ENCODE results near the gene ARHGAP8. TPM values are rescaled to one million over a fixed set of nuclear protein-coding genes. Genes with fewer than 3 reads are reported as not detected.
"Not testable (repeated sequence)": the region's sequence is repeated elsewhere in the genome, so short reads cannot be mapped to it uniquely, and the experiment has no call there.

ARHGAP8 gene
- total and polyA plus RNA-seq, 2 donors: 1.5 to 4.5 TPM

- DNase-seq (ENCODE audit: low read depth in 6 of 9, low spot score in 9 of 9): no peak
- no peaks in the 10 kb centered on the region for H3K9me3 ChIP-seq (ENCODE audit: control insufficient read depth in 2 of 2, insufficient read depth in 1 of 2, low read length in 1 of 2)
- WGBS: 92% methylated on average over 20 of the region's 20 CpGs
- no peak overlapping the region for H3K27ac ChIP-seq (ENCODE audit: low read depth in 1 of 2, low read length in 1 of 2)
- no peaks in the 10 kb centered on the region for H3K27me3 ChIP-seq (ENCODE audit: control insufficient read depth in 2 of 2, insufficient read depth in 1 of 2, low read length in 1 of 2)
- no peak overlapping the region for H3K4me3 ChIP-seq (ENCODE audit: low read length in 2 of 2)
- H3K4me1 ChIP-seq (ENCODE audit: control insufficient read depth in 2 of 2, insufficient read depth in 2 of 2, low read length in 2 of 2): no peaks in the 10 kb centered on the region
- no peaks in the 10 kb centered on the region for H3K36me3 ChIP-seq (ENCODE audit: control insufficient read depth in 2 of 2, insufficient read depth in 2 of 2, low read length in 1 of 2)
Observed at GRCh38 chr22:44892803-44893730, 140.7 kb downstream of the ARHGAP8 start.

- no peaks in the 10 kb centered on the region for H3K36me3 ChIP-seq (ENCODE audit: control insufficient read depth in 2 of 2, insufficient read depth in 2 of 2, low read length in 1 of 2)
Observed at GRCh38 chr22:44893731-44894080, 141.3 kb downstream of the ARHGAP8 start.

GRCh38 chr22:44894321-44894720, 141.9 kb downstream of the ARHGAP8 start:
- 93% methylated on average over 12 of the region's 12 CpGs for WGBS
- no peaks in the 10 kb centered on the region for H3K4me1 ChIP-seq (ENCODE audit: control insufficient read depth in 2 of 2, insufficient read depth in 2 of 2, low read length in 2 of 2)

More at GRCh38 chr22:44893731-44894080, 141.3 kb downstream of the ARHGAP8 start:
- no peak for DNase-seq (ENCODE audit: low read depth in 6 of 9, low spot score in 9 of 9)
- no peak overlapping the region for H3K27ac ChIP-seq (ENCODE audit: low read depth in 1 of 2, low read length in 1 of 2)
- no peaks in the 10 kb centered on the region for H3K27me3 ChIP-seq (ENCODE audit: control insufficient read depth in 2 of 2, insufficient read depth in 1 of 2, low read length in 1 of 2)
- WGBS: 87% methylated on average over 7 of the region's 7 CpGs
- no peak overlapping the region for H3K4me3 ChIP-seq (ENCODE audit: low read length in 2 of 2)
- H3K9me3 ChIP-seq (ENCODE audit: control insufficient read depth in 2 of 2, insufficient read depth in 1 of 2, low read length in 1 of 2): no peaks in the 10 kb centered on the region
- H3K4me1 ChIP-seq (ENCODE audit: control insufficient read depth in 2 of 2, insufficient read depth in 2 of 2, low read length in 2 of 2): no peaks in the 10 kb centered on the region

GRCh38 chr22:44894782-44895181, 142.4 kb downstream of the ARHGAP8 start:
- Histone ChIP-seq H3K27ac (ENCODE audit: low read depth in 1 of 2, low read length in 1 of 2) (no peak overlapping the region), H3K27me3 (ENCODE audit: control insufficient read depth in 2 of 2, insufficient read depth in 1 of 2, low read length in 1 of 2) (no peaks in the 10 kb centered on the region), H3K36me3 (ENCODE audit: control insufficient read depth in 2 of 2, insufficient read depth in 2 of 2, low read length in 1 of 2) (no peaks in the 10 kb centered on the region), H3K4me3 (ENCODE audit: low read length in 2 of 2) (no peak overlapping the region), H3K4me1 (ENCODE audit: control insufficient read depth in 2 of 2, insufficient read depth in 2 of 2, low read length in 2 of 2) (no peaks in the 10 kb centered on the region), H3K9me3 (ENCODE audit: control insufficient read depth in 2 of 2, insufficient read depth in 1 of 2, low read length in 1 of 2) (no peaks in the 10 kb centered on the region)
- DNase-seq (ENCODE audit: low read depth in 6 of 9, low spot score in 9 of 9): no peak
- 93% methylated on average over 14 of the region's 14 CpGs for WGBS

More at GRCh38 chr22:44894321-44894720, 141.9 kb downstream of the ARHGAP8 start:
- H3K27me3 ChIP-seq (ENCODE audit: control insufficient read depth in 2 of 2, insufficient read depth in 1 of 2, low read length in 1 of 2): no peaks in the 10 kb centered on the region
- no peaks in the 10 kb centered on the region for H3K9me3 ChIP-seq (ENCODE audit: control insufficient read depth in 2 of 2, insufficient read depth in 1 of 2, low read length in 1 of 2)
- no peak overlapping the region for H3K27ac ChIP-seq (ENCODE audit: low read depth in 1 of 2, low read length in 1 of 2)
- no peak overlapping the region for H3K4me3 ChIP-seq (ENCODE audit: low read length in 2 of 2)
- H3K36me3 ChIP-seq (ENCODE audit: control insufficient read depth in 2 of 2, insufficient read depth in 2 of 2, low read length in 1 of 2): no peaks in the 10 kb centered on the region
- DNase-seq (ENCODE audit: low read depth in 6 of 9, low spot score in 9 of 9): no peak

DNA sequence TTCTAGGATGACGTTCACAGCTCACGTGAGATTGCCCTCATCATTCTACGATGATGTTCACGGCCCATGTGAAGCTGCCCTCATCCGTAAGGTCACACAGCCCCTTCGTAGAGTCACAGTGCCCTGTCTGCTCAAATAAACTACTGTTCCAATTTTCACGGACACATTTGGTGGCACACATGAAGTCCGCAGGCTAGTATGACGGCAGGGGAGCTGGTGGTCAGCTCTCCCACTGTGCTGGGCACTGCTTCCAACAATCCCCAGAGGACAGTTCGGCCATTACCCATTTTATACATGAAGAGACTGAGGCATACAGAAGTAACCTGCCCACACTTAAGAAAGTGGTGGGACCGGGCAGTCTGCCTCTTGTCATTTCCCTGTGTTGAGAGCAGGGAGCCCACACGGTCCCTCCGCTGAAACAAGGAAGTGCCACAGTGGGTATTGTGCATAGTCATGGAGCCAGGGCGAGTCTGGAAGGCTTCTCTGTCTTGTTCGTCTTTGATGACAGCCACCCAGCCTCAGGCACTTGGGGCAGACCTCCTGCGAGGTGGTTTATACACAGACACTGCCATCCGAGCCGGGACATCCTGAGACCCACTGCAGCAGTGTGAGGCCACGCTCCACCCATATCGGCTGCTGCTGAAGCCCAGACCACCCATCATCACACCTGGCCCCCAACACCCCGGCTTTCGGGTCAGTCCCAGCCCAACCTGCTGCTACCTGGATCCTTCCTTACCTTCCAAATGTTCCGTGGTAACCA, 143.1 kb downstream of the ARHGAP8 start:
- H3K4me1 ChIP-seq (ENCODE audit: control insufficient read depth in 2 of 2, insufficient read depth in 2 of 2, low read length in 2 of 2): no peaks in the 10 kb centered on the region
- no peak for DNase-seq (ENCODE audit: low read depth in 6 of 9, low spot score in 9 of 9)
- no peaks in the 10 kb centered on the region for H3K9me3 ChIP-seq (ENCODE audit: control insufficient read depth in 2 of 2, insufficient read depth in 1 of 2, low read length in 1 of 2)
- 78% methylated on average over 23 of the region's 23 CpGs for WGBS
- no peaks in the 10 kb centered on the region for H3K27me3 ChIP-seq (ENCODE audit: control insufficient read depth in 2 of 2, insufficient read depth in 1 of 2, low read length in 1 of 2)
- no peaks in the 10 kb centered on the region for H3K36me3 ChIP-seq (ENCODE audit: control insufficient read depth in 2 of 2, insufficient read depth in 2 of 2, low read length in 1 of 2)
- no peak overlapping the region for H3K4me3 ChIP-seq (ENCODE audit: low read length in 2 of 2)
- no peak overlapping the region for H3K27ac ChIP-seq (ENCODE audit: low read depth in 1 of 2, low read length in 1 of 2)

DNA sequence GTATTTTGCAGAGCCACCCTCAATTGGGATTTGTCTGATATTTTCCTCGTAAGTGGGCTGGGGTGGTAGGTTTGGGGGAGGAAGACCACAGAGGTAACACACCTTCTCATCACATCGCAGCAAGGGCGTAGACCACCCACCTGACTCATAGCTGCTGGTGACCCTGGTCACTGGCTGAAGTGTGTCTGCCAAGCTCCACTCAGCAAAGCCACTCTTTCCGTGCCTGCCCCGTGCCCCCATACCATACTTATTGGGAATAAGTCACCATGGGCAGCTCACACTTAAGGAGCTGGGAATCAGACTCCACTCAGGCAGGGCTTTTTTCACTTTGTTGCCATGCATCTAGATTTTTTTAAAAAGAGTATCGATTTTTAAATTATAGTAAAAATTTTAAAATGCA, 145.9 kb downstream of the ARHGAP8 start:
- Histone ChIP-seq H3K27ac (ENCODE audit: low read depth in 1 of 2, low read length in 1 of 2) (no peak overlapping the region), H3K4me3 (ENCODE audit: low read length in 2 of 2) (no peak overlapping the region), H3K27me3 (ENCODE audit: control insufficient read depth in 2 of 2, insufficient read depth in 1 of 2, low read length in 1 of 2) (no peaks in the 10 kb centered on the region), H3K4me1 (ENCODE audit: control insufficient read depth in 2 of 2, insufficient read depth in 2 of 2, low read length in 2 of 2) (no peaks in the 10 kb centered on the region), H3K36me3 (ENCODE audit: control insufficient read depth in 2 of 2, insufficient read depth in 2 of 2, low read length in 1 of 2) (no peaks in the 10 kb centered on the region), H3K9me3 (ENCODE audit: control insufficient read depth in 2 of 2, insufficient read depth in 1 of 2, low read length in 1 of 2) (peaks cover 0 to 10% of the 10 kb centered on the region in 2 donors)
- no peak for DNase-seq (ENCODE audit: low read depth in 6 of 9, low spot score in 9 of 9)
- 98% methylated on average over 6 of the region's 6 CpGs for WGBS

DNA sequence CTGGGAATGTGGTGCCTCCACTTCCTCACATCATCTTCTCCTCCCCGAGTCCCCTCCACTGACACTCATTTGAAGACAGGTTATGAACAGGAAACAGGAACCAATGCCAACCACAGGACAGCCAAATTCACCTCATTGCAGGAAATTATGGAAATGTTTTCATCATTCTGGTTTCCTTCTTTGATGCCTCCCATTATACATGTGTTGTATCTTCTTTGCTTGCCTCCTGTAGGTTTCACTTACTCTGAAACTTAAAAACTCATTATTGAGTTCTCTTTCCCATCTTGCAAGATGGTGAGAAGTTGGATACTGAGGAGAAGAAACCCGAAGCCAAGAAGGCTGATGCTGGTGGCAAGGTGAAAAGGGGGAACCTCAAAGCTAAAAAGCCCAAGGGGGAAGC, 148.9 kb downstream of the ARHGAP8 start:
- Histone ChIP-seq H3K4me1 (ENCODE audit: control insufficient read depth in 2 of 2, insufficient read depth in 2 of 2, low read length in 2 of 2) (no peaks in the 10 kb centered on the region), H3K27me3 (ENCODE audit: control insufficient read depth in 2 of 2, insufficient read depth in 1 of 2, low read length in 1 of 2) (peaks cover 0 to 1% of the 10 kb centered on the region in 2 donors), H3K9me3 (ENCODE audit: control insufficient read depth in 2 of 2, insufficient read depth in 1 of 2, low read length in 1 of 2) (peaks cover 0 to 10% of the 10 kb centered on the region in 2 donors), H3K36me3 (ENCODE audit: control insufficient read depth in 2 of 2, insufficient read depth in 2 of 2, low read length in 1 of 2) (no peaks in the 10 kb centered on the region), H3K27ac (ENCODE audit: low read depth in 1 of 2, low read length in 1 of 2) (no peak overlapping the region), H3K4me3 (ENCODE audit: low read length in 2 of 2) (no peak overlapping the region)
- WGBS: 62% methylated on average over 2 of the region's 2 CpGs
- no peak for DNase-seq (ENCODE audit: low read depth in 6 of 9, low spot score in 9 of 9)

DNA sequence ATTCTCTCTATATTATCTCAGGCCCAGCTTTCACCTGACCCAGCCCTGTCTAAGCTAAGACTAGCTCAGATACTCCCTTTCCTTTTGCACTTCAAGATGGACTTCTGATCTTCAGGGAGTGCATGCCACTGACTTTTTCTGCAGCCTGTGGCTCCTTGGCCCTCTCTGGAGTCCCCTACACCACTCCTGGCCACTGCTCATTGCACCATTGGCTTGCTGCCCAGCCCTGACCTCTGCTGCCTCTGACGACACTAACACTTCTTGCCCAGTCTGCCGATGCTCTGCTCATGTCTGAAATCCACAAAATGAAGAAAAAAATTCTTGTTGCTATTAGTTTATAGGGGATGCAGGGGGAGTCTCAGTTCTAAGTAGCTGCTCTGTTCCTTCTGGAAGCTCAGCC, 150.8 kb downstream of the ARHGAP8 start:
- no CpG with 5 or more reads among the region's 2 CpGs for WGBS
- H3K4me1 ChIP-seq (ENCODE audit: control insufficient read depth in 2 of 2, insufficient read depth in 2 of 2, low read length in 2 of 2); H3K36me3 ChIP-seq (ENCODE audit: control insufficient read depth in 2 of 2, insufficient read depth in 2 of 2, low read length in 1 of 2); H3K27me3 ChIP-seq (ENCODE audit: control insufficient read depth in 2 of 2, insufficient read depth in 1 of 2, low read length in 1 of 2); DNase-seq (ENCODE audit: low read depth in 6 of 9, low spot score in 9 of 9); H3K9me3 ChIP-seq (ENCODE audit: control insufficient read depth in 2 of 2, insufficient read depth in 1 of 2, low read length in 1 of 2); H3K4me3 ChIP-seq (ENCODE audit: low read length in 2 of 2); H3K27ac ChIP-seq (ENCODE audit: low read depth in 1 of 2, low read length in 1 of 2): not testable (repeated sequence)

- H3K4me3 ChIP-seq (ENCODE audit: low read length in 2 of 2); H3K9me3 ChIP-seq (ENCODE audit: control insufficient read depth in 2 of 2, insufficient read depth in 1 of 2, low read length in 1 of 2); H3K27me3 ChIP-seq (ENCODE audit: control insufficient read depth in 2 of 2, insufficient read depth in 1 of 2, low read length in 1 of 2); DNase-seq (ENCODE audit: low read depth in 6 of 9, low spot score in 9 of 9); H3K36me3 ChIP-seq (ENCODE audit: control insufficient read depth in 2 of 2, insufficient read depth in 2 of 2, low read length in 1 of 2); H3K4me1 ChIP-seq (ENCODE audit: control insufficient read depth in 2 of 2, insufficient read depth in 2 of 2, low read length in 2 of 2); H3K27ac ChIP-seq (ENCODE audit: low read depth in 1 of 2, low read length in 1 of 2): not testable (repeated sequence)
- 55% methylated on average over 3 of the region's 5 CpGs for WGBS
Observed at GRCh38 chr22:44904492-44905152, 152.2 kb downstream of the ARHGAP8 start.

All from thymus (tissue), 11 donors.